ENCODE data around the gene MLPH. TPM values are rescaled to one million over a fixed set of nuclear protein-coding genes. Genes with fewer than 3 reads are reported as not detected.

The MLPH gene
- total and polyA plus RNA-seq, 2 of the 13 experiments (the other 11 are each of a cell fraction or from before 2014, with no cell fraction given), result 0.12 TPM; not detected in 1

- no peak for TF ChIP-seq TRIM22 (IDR thresholded peaks at IDR 0.05)
- 0 out of 2 replicates have a peak, but pooled peaks have one; percentile 11 for TF ChIP-seq ZNF280D (CRISPR knock-in tag; IDR thresholded peaks at IDR 0.05)
- TF ChIP-seq ZNF503 (CRISPR knock-in tag; IDR thresholded peaks at IDR 0.05), result 0 out of 2 replicates have a peak, but pooled peaks have one; percentile 49
- TF ChIP-seq ZFP41 (CRISPR knock-in tag; IDR thresholded peaks at IDR 0.05; ENCODE audit: borderline replicate concordance), result no peak
- no peak for TF ChIP-seq ETS1 (CRISPR knock-in tag; IDR thresholded peaks at IDR 0.05)
- TF ChIP-seq NRL (CRISPR knock-in tag; IDR thresholded peaks at IDR 0.05; ENCODE audit: borderline replicate concordance), result peak; percentile 76
- TF ChIP-seq GRHL1 (CRISPR knock-in tag; conservative IDR thresholded peaks at IDR 0.05), result no peak
- no peak for TF ChIP-seq ARNT (IDR thresholded peaks at IDR 0.05)
- TF ChIP-seq GZF1 (CRISPR knock-in tag; IDR thresholded peaks at IDR 0.05), result no peak
- TF ChIP-seq RBM22 (optimal IDR thresholded peaks at IDR 0.05; ENCODE audit: low read length), result no peak
- peak; percentile 65; the same call in 1 of the 2 replicates for TF ChIP-seq DRAP1 (CRISPR knock-in tag; IDR thresholded peaks at IDR 0.05)
- TF ChIP-seq ZNF275 (CRISPR knock-in tag; IDR thresholded peaks at IDR 0.05; ENCODE audit: borderline replicate concordance), result no peak; the same call in 1 of the 2 replicates
- no peak for TF ChIP-seq ZNF83 (CRISPR knock-in tag; IDR thresholded peaks at IDR 0.05; ENCODE audit: borderline replicate concordance)
- no peak; the same call in 1 of the 2 replicates for TF ChIP-seq SP5 (CRISPR knock-in tag; IDR thresholded peaks at IDR 0.05; ENCODE audit: borderline replicate concordance, low read depth)
- no peak for TF ChIP-seq ZNF678 (CRISPR knock-in tag; IDR thresholded peaks at IDR 0.05)
Measured at GRCh38 chr2:237600205-237600846, 113.3 kb downstream of the MLPH start (continued).
